HG03558 (cell line): ENCODE results near the gene PSMD1.
"Not testable (repeated sequence)": the region's sequence is repeated elsewhere in the genome, so short reads cannot be mapped to it uniquely, and the experiment has no call there.

Experiments used
- ATAC-seq: cut with Tn5 transposase; IDR thresholded peaks from one replicate; pipeline ENCODE4 v1.9.1; 2021; ENCODE audit warnings: moderate number of reproducible peaks; ENCODE audit not compliant: unreplicated experiment; ENCODE audit errors: extremely low read depth

The PSMD1 gene

GRCh38 chr2:231056453-231057416 is at the start of gene PSMD1:
PSMD1 (plus strand) TSS chr2:231056867; CDS start chr2:231057026, 159 bp downstream.
- peak; percentile 38 for ATAC-seq

GRCh38 chr2:231007286-231008098 is 49.2 kb upstream of the PSMD1 start:
- ATAC-seq: no peak

- ATAC-seq: no peak
Measured at GRCh38 chr2:231008131-231008530, 48.5 kb upstream of the PSMD1 start.

GRCh38 chr2:231009236-231009919 is 47.3 kb upstream of the PSMD1 start:
- ATAC-seq: no peak

GRCh38 chr2:231010201-231010730 is 46.4 kb upstream of the PSMD1 start:
- no peak for ATAC-seq

GRCh38 chr2:231011526-231011925 is 45.1 kb upstream of the PSMD1 start:
- no peak for ATAC-seq

- ATAC-seq: no peak
Measured at GRCh38 chr2:231012463-231012862, 44.2 kb upstream of the PSMD1 start.

GRCh38 chr2:231013820-231014219 is 42.8 kb upstream of the PSMD1 start:
- ATAC-seq: no peak

- ATAC-seq: no peak
Measured at GRCh38 chr2:231015478-231015877, 41.2 kb upstream of the PSMD1 start.

- ATAC-seq: no peak
Measured at GRCh38 chr2:231015926-231016325, 40.7 kb upstream of the PSMD1 start.

- no peak for ATAC-seq
Measured at GRCh38 chr2:231016566-231017230, 40.0 kb upstream of the PSMD1 start.

- no peak for ATAC-seq
Measured at GRCh38 chr2:231017231-231017598, 39.5 kb upstream of the PSMD1 start.

- ATAC-seq: no peak
Measured at GRCh38 chr2:231018184-231018583, 38.5 kb upstream of the PSMD1 start.

- ATAC-seq: not testable (repeated sequence)
Measured at GRCh38 chr2:231025059-231025458, 31.6 kb upstream of the PSMD1 start.

- no peak for ATAC-seq
Measured at GRCh38 chr2:231028889-231029288, 27.8 kb upstream of the PSMD1 start.

- ATAC-seq: no peak
Measured at GRCh38 chr2:231029563-231029962, 27.1 kb upstream of the PSMD1 start.

GRCh38 chr2:231030725-231031124 is 25.9 kb upstream of the PSMD1 start:
- no peak for ATAC-seq

GRCh38 chr2:231032575-231033140 is 24.0 kb upstream of the PSMD1 start:
- no peak for ATAC-seq
